ENCODE results near the gene BBS9. TPM values are rescaled to one million over a fixed set of nuclear protein-coding genes. Genes with fewer than 3 reads are reported as not detected.

BBS9 gene
- total RNA-seq, 1 donor from 2014 or later: 22.6 TPM

GRCh38 chr7:33446551-33446950 lies 317.2 kb downstream of the BBS9 start:
- peaks cover 6% of the 10 kb centered on the region for H3K9me3 Mint-ChIP-seq (ENCODE audit: unreplicated experiment)
- no peak overlapping the region for H3K4me3 Mint-ChIP-seq (ENCODE audit: unreplicated experiment)
- no peak overlapping the region for H3K27ac Mint-ChIP-seq (ENCODE audit: unreplicated experiment)
- no peak for DNase-seq (ENCODE audit: extremely low spot score, unreplicated experiment)
- peaks cover 4% of the 10 kb centered on the region for H3K36me3 Mint-ChIP-seq (ENCODE audit: unreplicated experiment)
- no peak for TF ChIP-seq CTCF (IDR thresholded peaks at IDR 0.05)
- H3K27me3 Mint-ChIP-seq (ENCODE audit: unreplicated experiment): no peaks in the 10 kb centered on the region
- no peaks in the 10 kb centered on the region for H3K4me1 Mint-ChIP-seq (ENCODE audit: unreplicated experiment)

GRCh38 chr7:33448035-33448434 lies 318.7 kb downstream of the BBS9 start:
- DNase-seq (ENCODE audit: extremely low spot score, unreplicated experiment): no peak
- peaks cover 6% of the 10 kb centered on the region for H3K9me3 Mint-ChIP-seq (ENCODE audit: unreplicated experiment)

GRCh38 chr7:33449847-33450246 lies 320.5 kb downstream of the BBS9 start:
- peaks cover 7% of the 10 kb centered on the region for H3K4me1 Mint-ChIP-seq (ENCODE audit: unreplicated experiment)
- no peak overlapping the region for H3K4me3 Mint-ChIP-seq (ENCODE audit: unreplicated experiment)
- H3K9me3 Mint-ChIP-seq (ENCODE audit: unreplicated experiment): peaks cover 6% of the 10 kb centered on the region
- H3K27me3 Mint-ChIP-seq (ENCODE audit: unreplicated experiment): no peaks in the 10 kb centered on the region
- peaks cover 5% of the 10 kb centered on the region for H3K36me3 Mint-ChIP-seq (ENCODE audit: unreplicated experiment)
- no peak for TF ChIP-seq CTCF (IDR thresholded peaks at IDR 0.05)
- DNase-seq (ENCODE audit: extremely low spot score, unreplicated experiment): no peak
- H3K27ac Mint-ChIP-seq (ENCODE audit: unreplicated experiment): no peak overlapping the region

More at GRCh38 chr7:33448035-33448434, 318.7 kb downstream of the BBS9 start:
- H3K4me1 Mint-ChIP-seq (ENCODE audit: unreplicated experiment): peaks cover 3% of the 10 kb centered on the region
- TF ChIP-seq CTCF (IDR thresholded peaks at IDR 0.05): no peak
- no peaks in the 10 kb centered on the region for H3K27me3 Mint-ChIP-seq (ENCODE audit: unreplicated experiment)
- peaks cover 5% of the 10 kb centered on the region for H3K36me3 Mint-ChIP-seq (ENCODE audit: unreplicated experiment)
- no peak overlapping the region for H3K4me3 Mint-ChIP-seq (ENCODE audit: unreplicated experiment)
- no peak overlapping the region for H3K27ac Mint-ChIP-seq (ENCODE audit: unreplicated experiment)

- peaks cover 5% of the 10 kb centered on the region for H3K36me3 Mint-ChIP-seq (ENCODE audit: unreplicated experiment)
- H3K4me3 Mint-ChIP-seq (ENCODE audit: unreplicated experiment): no peak overlapping the region
- peaks cover 7% of the 10 kb centered on the region for H3K4me1 Mint-ChIP-seq (ENCODE audit: unreplicated experiment)
- TF ChIP-seq CTCF (IDR thresholded peaks at IDR 0.05): no peak
- peaks cover 6% of the 10 kb centered on the region for H3K9me3 Mint-ChIP-seq (ENCODE audit: unreplicated experiment)
- DNase-seq (ENCODE audit: extremely low spot score, unreplicated experiment): no peak
- no peaks in the 10 kb centered on the region for H3K27me3 Mint-ChIP-seq (ENCODE audit: unreplicated experiment)
- H3K27ac Mint-ChIP-seq (ENCODE audit: unreplicated experiment): no peak overlapping the region
These were observed 323.6 kb downstream of the BBS9 start for GRCh38 chr7:33452805-33453502.

GRCh38 chr7:33457039-33457438 lies 327.7 kb downstream of the BBS9 start:
- Mint-ChIP-seq H3K27ac (ENCODE audit: unreplicated experiment) (no peak overlapping the region), H3K9me3 (ENCODE audit: unreplicated experiment) (no peaks in the 10 kb centered on the region), H3K36me3 (ENCODE audit: unreplicated experiment) (no peaks in the 10 kb centered on the region), H3K4me1 (ENCODE audit: unreplicated experiment) (peaks cover 9% of the 10 kb centered on the region), H3K4me3 (ENCODE audit: unreplicated experiment) (no peak overlapping the region), H3K27me3 (ENCODE audit: unreplicated experiment) (no peaks in the 10 kb centered on the region)
- no peak for DNase-seq (ENCODE audit: extremely low spot score, unreplicated experiment)
- TF ChIP-seq CTCF (IDR thresholded peaks at IDR 0.05): no peak
